Peyer's patch (tissue), 4 donors: ENCODE results near the gene AHRR. TPM values are rescaled to one million over a fixed set of nuclear protein-coding genes. Genes with fewer than 3 reads are reported as not detected.

Experiments used
- DNase-seq, 3 donors: peaks; one replicate each; pipeline ENCODE4 v3.0.0-alpha.2; 2017 to 2019
- H3K27ac ChIP-seq, 4 donors: fragments of 200-600 bp; sonication (generic); one replicate each; pipeline ENCODE4 v1.5.1; 2016 to 2019
- H3K27me3 ChIP-seq, 2 donors: fragments of 200-600 bp; sonication (generic); one replicate each; pipeline ENCODE4 v1.5.1; 2019
- H3K36me3 ChIP-seq, 3 donors: fragments of 200-600 bp; sonication (generic); one replicate each; pipeline ENCODE4 v1.5.1; 2016 to 2019
- H3K4me1 ChIP-seq, 4 donors: fragments of 200-600 bp; sonication (generic); one replicate each; pipeline ENCODE4 v1.5.1; 2016 to 2019
- H3K4me3 ChIP-seq, 4 donors: fragments of 200-600 bp; sonication (generic); 1 replicate in 3 of 4; 2 replicates in 1 of 4; pipeline ENCODE4 v1.5.1; 2016 to 2019; ENCODE audit warnings: mild to moderate bottlenecking in 1 of 4
- H3K9me3 ChIP-seq, 4 donors: fragments of 200-600 bp; sonication (generic); one replicate each; pipeline ENCODE4 v1.5.1; 2016 to 2019; ENCODE audit warnings: mild to moderate bottlenecking in 1 of 4
- CTCF ChIP-seq, 6 experiments: fragments of 450-650 bp in 4 of 6; fragments of 200-600 bp in 2 of 6; sonication (generic) in 1 of 6; IDR thresholded peaks; one replicate each; pipeline ENCODE4 v1.5.1; 2017 to 2019; ENCODE audit warnings: antibody characterized with exemption in 6 of 6, mild to moderate bottlenecking in 3 of 6, moderate library complexity in 1 of 6
- POLR2A ChIP-seq, 2 donors: fragments of 450-650 bp; IDR thresholded peaks; one replicate each; pipeline ENCODE4 v1.5.1; 2017; ENCODE audit warnings: antibody characterized with exemption in 2 of 2, mild to moderate bottlenecking in 2 of 2, moderate library complexity in 2 of 2
- total RNA-seq, 4 donors: library from RNA; depleted of rRNA; stranded (reverse); fragments of >200 nt; gene quantifications; one replicate each; pipeline ENCODE4 v1.1.0, GENCODE V29; 2016

The AHRR gene
- total RNA-seq, 4 donors from 2014 or later, result 1.6 to 28.1 (median 2.4) TPM

GRCh38 chr5:313265-313664, 8.2 kb upstream of the AHRR start:
- Histone ChIP-seq H3K27ac (no peak overlapping the region), H3K4me1 (peaks cover 0 to 9% (median 2%) of the 10 kb centered on the region in 4 donors), H3K9me3 (no peaks in the 10 kb centered on the region), H3K4me3 (no peak overlapping the region), H3K27me3 (no peaks in the 10 kb centered on the region), H3K36me3 (peaks cover 0 to 66% (median 0%) of the 10 kb centered on the region in 3 donors)
- TF ChIP-seq POLR2A (IDR thresholded peaks at IDR 0.05), result no peak
- no peak for TF ChIP-seq CTCF (IDR thresholded peaks at IDR 0.05)
- DNase-seq, result no peak

GRCh38 chr5:313806-314376, 7.6 kb upstream of the AHRR start:
- Histone ChIP-seq H3K9me3 (no peaks in the 10 kb centered on the region), H3K4me3 (no peak overlapping the region), H3K27me3 (peaks cover 0 to 4% of the 10 kb centered on the region in 2 donors), H3K36me3 (peaks cover 0 to 60% (median 0%) of the 10 kb centered on the region in 3 donors), H3K4me1 (peaks cover 0 to 9% (median 2%) of the 10 kb centered on the region in 4 donors), H3K27ac (no peak overlapping the region)
- no peak for TF ChIP-seq POLR2A (IDR thresholded peaks at IDR 0.05)
- no peak for DNase-seq

- H3K9me3 ChIP-seq, result no peaks in the 10 kb centered on the region
- peaks cover 0 to 8% (median 2%) of the 10 kb centered on the region in 4 donors for H3K4me1 ChIP-seq
- no peak overlapping the region for H3K27ac ChIP-seq
- H3K27me3 ChIP-seq, result peaks cover 0 to 10% of the 10 kb centered on the region in 2 donors
- TF ChIP-seq CTCF (IDR thresholded peaks at IDR 0.05) (no peak), POLR2A (IDR thresholded peaks at IDR 0.05) (no peak)
- DNase-seq, result no peak
- H3K4me3 ChIP-seq, result no peak overlapping the region
- peaks cover 0 to 55% (median 0%) of the 10 kb centered on the region in 3 donors for H3K36me3 ChIP-seq
These were observed 6.6 kb upstream of the AHRR start for GRCh38 chr5:314676-315487.

- Histone ChIP-seq H3K4me1 (peaks cover 0 to 3% (median 2%) of the 10 kb centered on the region in 4 donors), H3K4me3 (no peak overlapping the region), H3K36me3 (peaks cover 0 to 52% (median 0%) of the 10 kb centered on the region in 3 donors), H3K9me3 (no peaks in the 10 kb centered on the region), H3K27ac (no peak overlapping the region), H3K27me3 (peaks cover 0 to 16% of the 10 kb centered on the region in 2 donors)
- DNase-seq, result no peak
- TF ChIP-seq POLR2A (IDR thresholded peaks at IDR 0.05) (no peak), CTCF (IDR thresholded peaks at IDR 0.05) (no peak)
These were observed 5.9 kb upstream of the AHRR start for GRCh38 chr5:315488-316209.

DNA sequence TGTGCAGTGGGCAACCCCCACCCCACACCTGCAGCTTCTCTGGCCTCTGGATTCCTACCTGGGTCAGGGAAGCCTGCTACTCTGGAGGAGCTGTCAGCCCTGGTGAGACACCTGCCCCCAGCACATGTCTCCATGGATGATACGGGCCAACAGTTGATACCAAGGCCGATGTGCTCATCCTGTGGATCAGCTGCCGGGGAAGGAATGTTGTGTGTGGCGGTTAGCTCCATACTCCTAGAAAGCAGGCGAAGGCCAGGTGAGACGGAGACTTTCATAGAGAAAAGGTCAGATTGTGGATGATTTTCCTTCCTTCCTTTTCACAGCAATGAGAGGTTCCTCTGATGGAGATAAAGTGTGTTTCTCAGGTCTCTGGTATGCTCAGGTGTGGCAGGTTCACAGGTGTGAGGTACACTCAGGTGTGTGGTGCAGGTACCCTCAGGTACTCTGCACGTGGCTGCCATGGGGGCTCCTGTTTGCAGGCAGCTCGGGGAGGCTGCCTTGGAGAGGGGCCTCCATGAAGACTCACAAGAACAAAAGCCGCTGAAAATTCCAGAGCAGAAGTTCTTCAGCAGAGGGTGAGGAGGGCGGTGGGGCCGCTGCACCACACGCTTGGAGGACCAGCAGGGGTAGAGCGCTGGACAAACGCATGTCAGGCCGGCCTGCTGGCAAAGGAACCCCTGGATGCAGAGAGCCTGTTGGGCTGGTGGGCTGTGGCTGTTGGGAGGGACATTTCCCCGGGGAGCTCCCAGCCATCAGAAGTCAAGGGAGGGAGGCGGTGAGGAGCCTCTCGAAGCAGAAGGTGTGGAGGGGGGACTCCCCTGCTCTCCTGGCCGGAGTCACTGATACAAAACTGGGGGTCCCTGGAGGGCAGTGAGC, 5.1 kb upstream of the AHRR start:
- peaks cover 0 to 10% (median 5%) of the 10 kb centered on the region in 4 donors for H3K4me1 ChIP-seq
- H3K27me3 ChIP-seq, result peaks cover 0 to 24% of the 10 kb centered on the region in 2 donors
- H3K27ac ChIP-seq, result no peak overlapping the region
- H3K4me3 ChIP-seq, result no peak overlapping the region
- H3K9me3 ChIP-seq, result no peaks in the 10 kb centered on the region
- TF ChIP-seq POLR2A (IDR thresholded peaks at IDR 0.05) (no peak), CTCF (IDR thresholded peaks at IDR 0.05) (no peak)
- H3K36me3 ChIP-seq, result peaks cover 0 to 47% (median 0%) of the 10 kb centered on the region in 3 donors
- no peak for DNase-seq
